ENCODE results near the gene ZNF785.

GRCh38 chr16:30535106-30535776, 50.3 kb downstream of the ZNF785 start:
- TF ChIP-seq CTCF (IDR thresholded peaks at IDR 0.05; ENCODE audit: borderline replicate concordance, extremely low read depth, low read length, poor library complexity, severe bottlenecking) = no peak
- no peak for TF ChIP-seq EZH2 (IDR thresholded peaks at IDR 0.05; ENCODE audit: borderline replicate concordance, low read depth, low read length, severe bottlenecking)
